ENCODE results near the gene RFTN2.

- TF ChIP-seq CTCF (IDR thresholded peaks at IDR 0.05) (no peak), POLR2A (IDR thresholded peaks at IDR 0.05) (no peak), POLR2AphosphoS5 (IDR thresholded peaks at IDR 0.05) (no peak), EP300 (IDR thresholded peaks at IDR 0.05; ENCODE audit: low read depth) (no peak)
Observed at GRCh38 chr2:197575987-197576386, 99.4 kb downstream of the RFTN2 start.
